AG09309 (cell line): ENCODE results near the gene ATF7IP2.

Source experiments
- DNase-seq: peaks from one replicate; pipeline ENCODE4 v3.0.0-alpha.2; 2010; ENCODE audit warnings: low read depth
- H3K4me3 ChIP-seq: 2 replicates; pipeline ENCODE4 v1.5.1; 2011; ENCODE audit warnings: mild to moderate bottlenecking, low read depth, low read length, moderate library complexity; ENCODE audit not compliant: control insufficient read depth
- CTCF ChIP-seq: IDR thresholded peaks from 2 replicates; pipeline ENCODE4 v1.5.1; 2011; ENCODE audit warnings: mild to moderate bottlenecking, low read depth, low read length, inconsistent platforms; ENCODE audit not compliant: insufficient read depth, control insufficient read depth; ENCODE audit errors: missing control alignments

Gene ATF7IP2

DNA sequence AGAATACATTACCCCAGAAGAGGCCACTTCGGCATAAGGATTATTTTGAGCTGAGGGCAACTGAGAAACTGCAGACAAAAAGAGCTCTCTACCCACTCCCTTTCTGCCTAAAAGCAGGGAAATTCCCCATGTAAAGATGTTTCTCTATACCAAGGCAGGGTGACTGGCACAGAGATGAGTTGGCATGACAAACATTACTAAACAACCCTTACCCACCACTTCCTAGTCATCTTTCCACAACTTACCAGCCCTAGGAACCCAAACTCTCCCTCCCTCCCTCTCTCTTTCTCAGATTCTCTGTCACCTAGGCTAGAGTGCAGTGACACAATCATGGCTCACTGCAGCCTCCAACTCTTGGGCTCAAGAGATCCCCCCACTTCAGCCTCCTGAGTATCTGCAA is 126.0 kb downstream of the ATF7IP2 start:
- TF ChIP-seq CTCF = no peak
- H3K4me3 ChIP-seq = no peak overlapping the region
- no peak for DNase-seq

GRCh38 chr16:10514369-10515055 is 128.7 kb downstream of the ATF7IP2 start:
- no peak overlapping the region for H3K4me3 ChIP-seq
- DNase-seq = peak; percentile 51
- peak; percentile 58 for TF ChIP-seq CTCF

- H3K4me3 ChIP-seq = no peak overlapping the region
- DNase-seq = no peak
- TF ChIP-seq CTCF = no peak
Observed at GRCh38 chr16:10517868-10518267, 132.0 kb downstream of the ATF7IP2 start.

DNA sequence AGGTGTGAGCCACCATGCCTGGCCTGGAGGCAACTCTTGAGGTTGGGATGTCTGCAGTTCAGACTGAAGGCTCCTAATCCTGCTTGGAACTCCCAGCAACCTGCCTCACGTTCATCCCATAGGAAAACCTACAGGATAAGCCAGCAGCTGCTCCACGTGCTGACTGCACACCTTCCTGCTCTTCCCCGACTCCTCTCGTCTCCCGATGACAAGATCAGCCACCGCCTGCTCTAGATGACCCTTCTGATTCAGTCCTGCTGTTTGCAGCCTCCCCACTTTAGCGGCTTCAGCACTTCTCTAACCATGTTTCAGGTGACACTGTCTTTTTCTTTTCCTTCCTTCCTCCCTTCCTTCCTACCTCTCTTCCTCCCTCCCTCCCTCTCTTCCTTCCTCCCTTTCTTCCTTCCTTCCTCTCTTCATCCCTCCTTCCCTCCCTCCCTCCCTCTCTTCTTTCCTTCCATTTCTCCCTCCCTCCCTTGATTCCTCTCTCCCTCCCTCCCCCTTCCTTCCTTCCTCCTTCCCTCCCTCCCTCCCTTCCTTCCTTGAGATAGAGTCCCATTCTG is 132.7 kb downstream of the ATF7IP2 start:
- DNase-seq = no peak
- no peak overlapping the region for H3K4me3 ChIP-seq
- TF ChIP-seq CTCF = no peak

DNA sequence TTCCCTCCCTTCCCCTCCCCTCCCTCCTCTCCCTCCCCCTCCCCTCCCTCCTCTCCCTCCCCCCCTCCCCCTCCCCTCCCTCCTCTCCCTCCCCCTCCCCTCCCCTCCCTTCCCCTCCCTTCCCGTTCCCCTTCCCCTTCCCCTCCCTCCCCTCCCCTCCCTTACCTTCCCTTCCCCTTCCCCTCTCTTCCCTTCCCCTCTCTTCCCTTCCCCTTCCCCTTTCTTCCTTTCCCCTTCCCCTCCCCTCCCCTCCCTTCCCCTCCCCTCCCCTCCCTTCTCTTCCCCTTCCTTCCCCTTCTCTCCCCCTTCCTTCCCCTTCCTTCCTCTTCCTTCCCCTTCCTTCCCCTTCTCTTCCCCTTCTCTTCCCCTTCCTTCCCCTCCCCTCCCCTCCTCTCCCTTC is 133.4 kb downstream of the ATF7IP2 start:
- no peak for TF ChIP-seq CTCF
- no peak overlapping the region for H3K4me3 ChIP-seq
- no peak for DNase-seq

DNA sequence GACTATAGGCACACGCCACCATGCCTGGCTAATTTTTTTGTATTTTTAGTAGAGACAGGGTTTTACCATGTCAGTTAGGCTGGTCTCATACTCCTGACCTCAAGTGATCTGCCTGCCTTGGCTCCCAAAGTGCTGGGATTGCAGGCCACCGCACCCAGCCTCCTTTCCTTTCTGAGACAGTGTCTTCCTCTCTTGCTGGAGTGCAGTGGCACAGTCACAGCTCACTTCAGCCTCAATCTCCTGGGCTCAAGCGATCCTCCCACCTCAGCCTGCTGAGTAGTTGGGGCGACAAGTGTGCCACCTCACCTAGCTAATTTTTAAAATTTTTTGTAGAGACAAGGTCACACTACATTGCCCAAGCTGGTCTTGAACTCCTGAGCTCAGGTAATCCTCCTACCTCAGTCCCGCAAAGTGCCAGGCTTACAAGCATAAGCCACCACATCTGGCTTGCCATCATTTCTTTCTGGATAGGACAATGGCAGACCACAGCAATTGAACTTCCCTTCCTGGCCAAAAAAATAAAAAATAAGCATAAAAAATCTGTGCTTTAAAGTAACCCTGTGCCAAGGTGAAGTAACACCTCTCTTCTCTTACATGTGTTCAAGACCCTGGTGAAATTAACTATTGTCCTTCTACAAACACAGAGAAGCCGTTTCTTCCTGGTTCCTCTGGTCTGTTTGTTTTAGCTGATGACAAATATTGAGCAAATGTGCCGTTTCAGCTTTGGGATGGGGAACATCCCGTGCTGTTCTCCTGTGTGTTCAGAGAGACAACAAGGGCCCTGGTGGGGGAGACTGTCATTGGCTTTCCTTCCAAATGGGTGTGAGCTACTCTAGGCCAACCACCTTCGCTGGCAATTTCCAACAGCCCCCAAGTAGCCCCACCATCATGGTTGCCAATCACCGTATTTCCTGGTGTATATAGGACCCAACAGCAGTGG is 134.3 kb downstream of the ATF7IP2 start:
- TF ChIP-seq CTCF = no peak

More for the DNA sequence above, 134.3 kb downstream of the ATF7IP2 start:
- H3K4me3 ChIP-seq = no peak overlapping the region
- DNase-seq = no peak
